Inferior parietal cortex (tissue), 1 donor: ENCODE results near the gene MEGF10.
A peak's percentile ranks its signal among the peaks of the same experiment; 100 is the strongest.

ENCODE experiments used
- DNase-seq: peaks from one replicate; pipeline ENCODE4 v3.0.0-alpha.2; 2016; ENCODE audit errors: extremely low spot score

The MEGF10 gene

DNA sequence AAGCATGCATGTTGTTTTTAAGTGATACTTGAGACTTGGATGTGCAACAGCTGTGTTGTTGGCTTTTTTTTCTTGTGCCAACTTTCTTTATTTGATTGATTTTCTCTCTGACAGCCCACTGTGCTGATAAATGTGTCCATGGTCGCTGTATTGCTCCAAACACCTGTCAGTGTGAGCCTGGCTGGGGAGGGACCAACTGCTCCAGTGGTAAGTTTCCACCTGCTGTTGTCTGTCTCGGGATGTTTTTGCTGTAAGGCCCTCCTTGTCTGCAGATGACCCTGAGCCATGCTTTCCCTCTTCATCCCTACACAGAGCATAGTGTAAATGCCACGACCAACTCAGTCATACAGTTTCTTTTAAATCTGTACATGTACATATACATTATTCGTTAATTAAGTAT lies 79.2 kb downstream of the MEGF10 start:
- DNase-seq = no peak

DNA sequence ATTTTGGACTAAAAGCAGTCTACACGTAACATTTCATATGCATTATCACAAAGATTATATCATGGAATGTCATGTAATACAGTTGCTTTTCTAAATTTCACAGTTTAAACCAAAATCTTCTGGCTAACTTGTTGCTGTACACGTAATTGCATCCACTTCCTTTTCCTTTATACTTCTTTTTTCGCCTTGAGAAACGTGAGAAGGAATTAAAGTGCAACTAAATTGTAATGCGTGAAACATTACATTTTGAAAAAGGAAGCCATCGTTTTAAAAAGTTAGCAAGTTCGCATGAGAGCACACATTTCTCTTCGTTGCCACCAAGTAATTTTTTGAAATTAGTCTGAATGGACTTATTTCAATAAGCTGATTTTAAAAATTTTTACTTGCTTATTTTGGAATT lies 80.0 kb downstream of the MEGF10 start:
- no peak for DNase-seq

DNA sequence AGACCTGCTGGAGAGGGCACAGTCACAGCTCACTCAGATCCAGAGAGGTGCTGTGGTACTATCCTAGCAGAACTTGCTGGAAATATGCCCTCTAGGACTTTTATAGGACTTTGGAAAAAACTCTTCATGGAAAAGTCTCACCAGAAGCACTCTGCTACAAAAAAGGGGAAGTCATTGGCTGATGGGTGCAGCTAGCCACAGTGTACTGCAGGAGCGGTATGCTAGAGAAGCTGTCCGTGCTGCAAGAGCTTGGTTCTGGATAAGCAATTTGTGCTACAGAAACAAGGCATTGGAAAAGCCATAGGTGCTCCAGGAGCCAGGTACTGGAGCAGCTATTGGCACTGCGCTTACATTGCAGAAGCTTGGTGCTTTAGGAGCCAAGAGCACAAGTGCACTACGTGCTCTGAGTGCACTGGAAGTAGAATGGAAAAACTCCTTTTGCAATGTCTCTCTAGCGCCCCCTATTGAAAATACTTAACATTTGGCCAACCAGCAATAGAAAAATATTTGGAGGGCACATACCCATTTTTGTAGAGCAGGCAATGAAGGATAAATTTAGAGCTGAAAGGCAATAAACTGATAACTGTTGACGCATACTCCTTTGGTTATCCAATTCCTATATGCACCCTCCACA lies 83.4 kb downstream of the MEGF10 start:
- DNase-seq = no peak

DNA sequence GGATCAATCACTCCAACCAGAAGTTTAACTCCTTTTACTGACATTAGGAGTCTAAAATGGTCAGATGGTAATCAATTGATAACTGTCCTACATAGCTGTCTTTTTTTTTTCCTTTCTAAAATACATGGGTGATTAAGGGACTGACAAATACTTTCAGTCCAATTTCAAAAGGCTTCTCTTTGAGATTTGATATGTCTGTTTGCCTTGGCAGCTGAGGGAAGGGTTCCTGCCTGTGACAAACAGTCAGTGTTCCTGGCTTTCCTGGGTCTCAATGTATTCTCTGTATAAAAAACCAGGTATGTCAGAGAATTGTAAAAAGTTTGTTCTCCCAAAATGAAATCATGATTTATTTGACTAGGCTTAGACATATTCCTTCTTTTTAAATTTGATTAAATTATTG lies 84.5 kb downstream of the MEGF10 start:
- DNase-seq = no peak

DNA sequence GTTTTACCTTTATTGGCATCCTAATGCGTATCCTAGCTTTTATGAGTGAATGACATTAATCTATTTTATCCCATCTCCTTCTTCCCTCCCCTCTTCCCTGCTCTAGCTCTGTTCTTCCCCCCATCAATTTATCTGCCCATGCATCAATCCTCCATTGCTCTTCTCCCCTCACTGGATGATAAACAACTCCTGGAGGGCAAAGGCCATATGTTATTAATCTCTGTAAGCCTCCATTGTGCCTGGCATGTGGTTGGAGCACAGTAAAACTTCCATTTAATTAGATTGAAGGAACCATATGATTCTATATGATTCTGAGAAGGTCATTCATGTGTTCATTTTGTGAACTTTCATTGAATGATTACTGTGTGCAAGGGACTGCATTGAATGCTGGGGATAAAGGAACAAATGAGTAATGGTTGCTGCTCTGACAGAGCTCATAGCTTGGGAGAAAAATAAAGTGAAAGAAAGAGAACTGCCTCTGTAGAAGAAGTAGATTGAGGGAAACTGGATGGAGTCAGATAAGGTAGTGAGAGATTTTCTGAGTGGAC lies 85.0 kb downstream of the MEGF10 start:
- no peak for DNase-seq

DNA sequence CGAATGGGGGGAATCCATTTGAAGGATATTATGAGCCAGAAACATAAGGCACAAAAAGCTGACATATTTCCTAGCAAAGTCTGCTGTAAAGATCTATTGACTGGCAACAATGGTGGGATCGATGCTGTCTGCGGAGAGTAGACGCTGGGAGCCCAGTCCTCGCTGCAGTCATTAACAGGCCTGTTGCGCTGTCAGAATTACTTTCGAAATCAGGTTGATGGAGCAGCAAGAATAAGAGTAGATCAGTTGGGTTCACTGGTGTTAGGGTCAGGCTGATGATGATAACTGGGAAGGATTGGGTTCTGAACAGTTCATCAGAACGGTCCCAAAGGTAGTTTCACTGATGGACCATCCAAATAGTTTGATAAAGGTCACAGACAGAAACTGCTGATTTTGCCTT lies 87.1 kb downstream of the MEGF10 start:
- DNase-seq = no peak

DNA sequence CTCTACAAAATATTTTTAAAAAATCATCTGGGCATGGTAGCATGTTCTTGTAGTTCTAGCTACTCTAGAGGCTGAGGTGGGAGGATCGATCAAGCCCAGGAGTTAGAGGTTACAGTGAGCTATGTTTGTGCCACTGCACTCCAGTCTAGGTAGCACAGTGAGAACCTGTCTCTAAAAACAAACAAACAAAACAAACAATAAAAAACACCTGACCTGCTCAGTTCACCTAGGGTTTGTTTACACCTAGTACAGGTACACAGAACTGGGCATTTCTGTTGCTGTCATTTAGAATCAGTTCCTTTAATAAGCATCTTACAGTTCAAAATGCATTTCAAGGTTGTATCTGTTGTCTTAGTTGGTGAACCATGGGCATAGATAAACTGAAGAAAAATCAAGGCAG lies 95.3 kb downstream of the MEGF10 start:
- DNase-seq = no peak

DNA sequence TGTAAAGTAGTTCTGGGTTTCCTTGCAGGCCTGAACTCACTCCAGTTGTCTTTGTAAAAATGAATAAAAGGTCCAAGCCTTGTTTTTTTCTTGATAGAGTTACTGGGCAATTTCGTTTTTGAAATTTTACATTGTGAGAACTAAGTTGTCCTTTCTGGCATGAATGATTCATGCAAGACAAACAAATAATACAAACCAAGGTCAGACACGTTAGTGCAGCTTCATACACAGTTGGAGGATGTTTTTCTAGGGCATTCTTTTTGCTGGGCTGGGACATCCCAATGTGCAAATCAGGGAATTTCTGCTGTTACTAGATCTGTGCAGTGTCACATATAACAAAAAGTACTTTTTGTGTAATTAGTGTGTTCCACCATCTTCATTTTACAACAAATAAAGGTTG lies 96.0 kb downstream of the MEGF10 start:
- no peak for DNase-seq

DNA sequence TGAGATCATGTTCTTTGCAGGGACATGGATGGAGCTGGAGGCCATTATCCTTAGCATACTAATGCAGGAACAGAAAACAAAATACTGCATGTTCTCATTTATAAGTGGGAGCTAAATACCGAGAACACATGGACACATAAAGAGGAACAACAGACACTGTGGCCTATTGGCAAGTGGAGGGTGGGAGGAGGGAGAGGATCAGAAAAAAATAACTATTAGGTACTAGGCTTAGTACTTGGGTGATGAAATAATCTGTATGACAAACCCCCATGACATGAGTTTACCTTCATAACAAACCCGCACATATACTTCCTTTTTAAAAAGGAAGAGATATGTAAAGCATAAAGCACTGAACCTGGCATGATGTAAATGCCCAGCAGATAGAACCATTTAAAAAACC lies 99.0 kb downstream of the MEGF10 start:
- no peak for DNase-seq

DNA sequence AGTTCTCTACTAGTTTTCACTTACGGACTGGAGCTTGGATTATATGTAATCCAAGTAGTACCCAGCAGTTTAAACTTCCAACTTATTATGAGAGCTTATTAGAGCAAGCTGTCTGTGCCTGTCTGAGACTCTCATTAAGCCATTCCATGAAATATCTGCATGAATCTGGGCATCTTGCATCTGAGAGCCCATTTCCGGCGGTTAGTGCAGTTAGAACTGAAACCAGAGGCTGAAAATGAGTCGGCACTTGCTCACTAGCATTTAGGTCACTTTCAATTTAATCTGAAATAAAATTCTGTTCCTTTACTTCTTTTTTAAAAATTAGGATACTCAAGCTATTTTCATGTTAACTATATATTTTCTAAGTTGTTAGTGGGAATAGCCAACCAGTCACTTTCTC lies 102.2 kb downstream of the MEGF10 start:
- DNase-seq = no peak

DNA sequence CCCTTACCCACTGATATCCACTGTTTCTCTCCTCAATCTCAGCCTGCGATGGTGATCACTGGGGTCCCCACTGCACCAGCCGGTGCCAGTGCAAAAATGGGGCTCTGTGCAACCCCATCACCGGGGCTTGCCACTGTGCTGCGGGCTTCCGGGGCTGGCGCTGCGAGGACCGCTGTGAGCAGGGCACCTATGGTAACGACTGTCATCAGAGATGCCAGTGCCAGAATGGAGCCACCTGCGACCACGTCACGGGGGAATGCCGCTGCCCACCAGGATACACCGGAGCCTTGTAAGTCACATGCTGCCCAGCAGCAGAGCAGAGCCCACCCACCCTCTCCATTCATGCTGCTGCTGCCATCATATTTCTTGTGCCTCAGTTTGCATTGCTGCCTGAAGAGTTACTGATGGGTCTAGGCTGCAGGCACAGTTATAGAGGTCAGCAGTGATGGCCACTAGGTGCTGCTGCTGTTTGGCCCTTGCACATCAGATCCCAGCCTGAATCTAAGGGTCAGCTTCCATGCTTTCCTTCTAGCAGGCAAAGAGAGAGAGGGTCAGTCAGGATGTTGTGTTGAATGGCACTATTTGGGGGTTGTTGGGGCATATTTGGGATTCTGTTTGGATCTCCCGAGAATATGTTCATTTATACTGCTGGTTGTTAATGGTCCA lies 106.0 kb downstream of the MEGF10 start:
- DNase-seq = no peak

DNA sequence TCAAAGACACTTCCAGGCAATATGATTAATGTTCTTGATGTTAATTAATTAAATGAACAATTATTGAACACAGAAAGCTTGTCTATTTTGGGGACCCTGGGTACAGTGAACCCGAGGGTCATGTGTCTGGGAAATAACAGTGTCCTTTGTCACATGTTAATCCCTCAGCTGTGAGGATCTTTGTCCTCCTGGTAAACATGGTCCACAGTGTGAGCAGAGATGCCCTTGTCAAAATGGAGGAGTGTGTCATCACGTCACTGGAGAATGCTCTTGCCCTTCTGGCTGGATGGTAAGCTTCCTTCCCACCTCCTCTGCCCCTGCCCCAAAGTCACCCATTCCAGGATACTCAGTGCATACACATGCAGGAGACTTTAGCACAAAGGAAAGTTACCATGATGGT lies 107.9 kb downstream of the MEGF10 start:
- DNase-seq = no peak

DNA sequence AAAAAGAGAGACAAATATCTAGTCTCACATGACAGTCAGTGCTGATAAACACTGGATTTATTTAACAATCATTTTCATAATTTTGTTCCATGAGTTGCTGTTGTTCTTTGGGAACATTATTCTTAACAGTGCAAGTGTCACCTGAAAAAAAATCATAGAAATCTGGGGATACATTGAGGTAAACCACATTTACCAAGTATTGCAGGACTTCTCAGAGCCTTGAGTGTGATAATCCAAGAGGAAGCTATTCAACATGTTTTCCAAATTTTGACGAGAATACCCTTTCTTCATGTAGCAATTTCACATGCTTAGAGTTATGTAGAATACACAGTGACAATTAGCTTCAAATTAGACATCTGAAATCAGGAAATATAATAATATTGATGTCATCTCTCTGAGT lies 108.5 kb downstream of the MEGF10 start:
- no peak for DNase-seq

DNA sequence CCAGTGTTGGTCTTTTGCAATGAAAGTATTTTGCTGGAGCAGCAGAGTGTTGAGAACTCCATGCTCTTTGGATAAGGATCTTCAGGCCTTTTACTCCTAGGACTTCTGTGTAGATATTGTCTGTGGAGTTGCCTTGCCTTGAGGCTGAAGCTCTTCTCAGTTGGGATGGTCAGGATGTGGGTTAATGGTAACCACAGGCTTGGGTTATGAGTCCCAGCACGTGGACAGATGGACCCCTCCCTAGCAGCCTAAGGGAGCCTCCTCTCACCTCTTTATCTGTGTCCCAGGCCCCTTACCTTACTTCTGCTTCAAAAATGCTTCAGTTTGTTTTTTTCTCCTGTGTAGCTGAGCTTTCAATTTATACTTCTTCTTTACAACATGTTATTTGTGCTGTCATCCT lies 109.9 kb downstream of the MEGF10 start:
- DNase-seq = no peak

DNA sequence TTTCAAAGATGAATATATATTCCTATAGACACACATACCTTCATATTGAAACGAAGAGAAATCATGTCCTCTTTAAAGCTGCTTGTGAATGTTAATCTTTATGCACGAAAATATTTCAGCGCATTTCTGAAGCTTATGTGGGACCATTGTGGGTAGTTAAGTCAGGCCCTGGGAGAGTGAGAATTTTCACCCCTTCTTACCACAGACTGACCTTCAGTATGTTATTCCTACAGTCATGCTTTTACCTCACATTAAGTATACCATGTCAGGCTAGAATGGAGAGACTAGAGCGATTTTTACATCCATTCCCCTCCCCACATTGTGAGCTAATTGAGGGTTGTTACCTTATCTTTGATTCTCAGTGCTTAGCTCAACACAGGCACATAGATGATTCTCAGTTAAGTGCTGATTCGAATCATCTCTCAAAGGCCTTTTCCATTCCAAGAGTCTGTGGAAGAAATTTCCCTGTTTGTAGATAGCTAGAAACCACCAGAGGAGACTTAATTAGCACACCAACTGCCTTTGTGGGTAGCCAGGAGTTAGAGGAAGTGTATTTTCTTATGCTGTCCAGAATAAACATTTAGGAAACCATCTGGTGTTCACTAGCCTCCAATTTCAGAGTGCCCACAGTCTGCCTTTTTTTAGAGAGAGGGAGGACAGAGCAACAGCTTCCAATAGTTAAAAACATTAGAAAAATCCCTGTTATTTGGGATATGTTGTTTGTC lies 110.5 kb downstream of the MEGF10 start:
- no peak for DNase-seq

DNA sequence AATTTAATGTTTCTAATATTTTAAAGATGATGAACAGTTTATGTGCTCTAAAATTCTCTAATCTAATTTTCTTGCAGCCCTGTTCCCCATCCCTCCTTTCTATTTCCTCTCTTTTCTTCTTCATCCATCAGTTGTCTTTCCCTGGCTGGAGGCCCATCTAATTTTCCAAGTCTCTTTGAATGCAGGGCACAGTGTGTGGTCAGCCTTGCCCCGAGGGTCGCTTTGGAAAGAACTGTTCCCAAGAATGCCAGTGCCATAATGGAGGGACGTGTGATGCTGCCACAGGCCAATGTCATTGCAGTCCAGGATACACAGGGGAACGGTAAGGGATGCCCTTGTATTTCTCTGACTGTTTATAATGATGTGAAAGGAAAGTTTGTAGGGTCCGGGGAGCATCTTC lies 111.8 kb downstream of the MEGF10 start:
- DNase-seq = no peak

DNA sequence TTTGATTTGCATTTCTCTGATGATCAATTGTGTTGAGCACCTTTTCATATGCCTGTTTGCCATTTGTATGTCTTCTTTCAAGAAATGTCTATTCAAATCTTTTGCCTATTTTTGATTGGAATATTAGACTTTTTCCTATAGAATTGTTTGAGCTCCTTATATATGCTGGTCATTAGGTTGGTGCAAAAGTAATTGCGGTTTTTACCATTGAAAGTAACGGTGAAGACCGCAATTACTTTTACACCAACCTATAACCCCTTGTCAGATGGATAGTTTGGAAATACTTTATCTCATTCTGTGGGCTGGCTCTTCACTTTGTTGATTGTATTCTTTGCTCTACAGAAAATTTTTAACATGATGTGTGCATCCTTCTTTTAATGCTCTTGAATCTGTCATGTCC lies 113.6 kb downstream of the MEGF10 start:
- no peak for DNase-seq

DNA sequence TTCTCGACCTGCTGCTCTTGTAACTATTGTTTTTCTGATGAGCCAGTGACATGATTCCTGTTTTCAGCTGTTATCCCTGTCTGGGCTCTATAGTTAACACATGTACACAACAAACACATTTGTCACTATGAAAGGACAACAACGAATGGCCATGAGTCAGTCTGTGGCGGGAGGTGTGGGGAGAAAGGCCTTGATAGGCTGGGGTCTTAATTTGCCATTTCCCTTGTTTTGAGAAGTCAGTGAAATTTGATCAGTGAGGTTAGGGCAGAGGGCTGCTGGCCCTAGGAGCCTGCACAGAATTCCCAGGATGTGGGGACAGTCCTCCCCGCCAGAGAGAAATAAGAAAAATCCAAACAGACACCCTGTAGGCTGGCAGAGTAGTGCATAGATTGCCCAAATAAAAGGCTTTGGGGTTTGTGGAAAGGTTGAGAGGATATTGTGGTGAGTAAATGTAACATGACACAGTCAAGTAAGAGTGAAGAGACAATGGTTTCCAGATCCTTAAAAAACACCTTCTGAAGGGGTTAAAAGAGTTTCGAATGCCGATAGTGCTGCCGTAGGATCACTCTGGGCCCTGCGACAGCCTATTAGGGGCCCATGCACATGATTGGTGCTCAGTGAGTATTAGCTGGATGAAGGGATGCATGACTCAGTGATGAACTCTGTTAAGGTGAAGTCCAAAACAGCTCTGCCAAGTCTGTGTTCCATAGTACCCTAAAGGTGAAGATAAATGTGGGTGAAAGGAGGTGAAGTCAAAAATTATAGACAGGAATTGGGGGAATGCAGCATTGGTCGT lies 115.9 kb downstream of the MEGF10 start:
- no peak for DNase-seq

DNA sequence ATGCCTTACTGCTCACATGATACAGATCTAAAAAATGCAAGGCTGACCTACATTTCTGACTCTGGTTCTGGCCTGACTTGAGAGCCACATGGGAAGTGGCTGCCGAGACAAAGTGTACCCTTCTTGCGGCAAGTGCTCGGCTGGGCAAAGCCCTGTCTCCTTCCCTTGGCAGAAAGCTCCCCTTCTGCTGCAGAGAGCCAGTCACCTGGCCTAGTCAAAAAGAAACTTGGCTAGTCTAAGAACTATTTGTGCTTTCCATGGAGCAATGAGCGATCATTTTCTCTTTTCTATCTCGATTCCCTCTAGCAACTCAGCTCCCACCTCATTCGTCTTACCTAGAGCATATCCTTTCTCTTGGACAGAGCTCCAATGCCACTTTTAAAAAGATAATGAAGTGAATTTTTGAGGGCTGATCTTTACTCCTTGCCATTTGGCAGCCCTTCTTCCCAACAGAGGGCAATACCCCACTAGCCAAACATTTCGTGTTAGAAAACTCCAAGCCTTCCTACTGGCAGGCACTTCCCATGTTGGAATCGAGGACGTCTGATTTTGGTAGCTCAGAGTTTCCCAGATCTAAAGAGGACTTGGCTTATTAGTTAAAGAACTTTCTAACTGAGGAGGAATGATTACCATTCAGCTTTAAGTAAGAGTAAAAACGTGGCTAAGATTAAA lies 118.8 kb downstream of the MEGF10 start:
- peak; percentile 54 for DNase-seq

DNA sequence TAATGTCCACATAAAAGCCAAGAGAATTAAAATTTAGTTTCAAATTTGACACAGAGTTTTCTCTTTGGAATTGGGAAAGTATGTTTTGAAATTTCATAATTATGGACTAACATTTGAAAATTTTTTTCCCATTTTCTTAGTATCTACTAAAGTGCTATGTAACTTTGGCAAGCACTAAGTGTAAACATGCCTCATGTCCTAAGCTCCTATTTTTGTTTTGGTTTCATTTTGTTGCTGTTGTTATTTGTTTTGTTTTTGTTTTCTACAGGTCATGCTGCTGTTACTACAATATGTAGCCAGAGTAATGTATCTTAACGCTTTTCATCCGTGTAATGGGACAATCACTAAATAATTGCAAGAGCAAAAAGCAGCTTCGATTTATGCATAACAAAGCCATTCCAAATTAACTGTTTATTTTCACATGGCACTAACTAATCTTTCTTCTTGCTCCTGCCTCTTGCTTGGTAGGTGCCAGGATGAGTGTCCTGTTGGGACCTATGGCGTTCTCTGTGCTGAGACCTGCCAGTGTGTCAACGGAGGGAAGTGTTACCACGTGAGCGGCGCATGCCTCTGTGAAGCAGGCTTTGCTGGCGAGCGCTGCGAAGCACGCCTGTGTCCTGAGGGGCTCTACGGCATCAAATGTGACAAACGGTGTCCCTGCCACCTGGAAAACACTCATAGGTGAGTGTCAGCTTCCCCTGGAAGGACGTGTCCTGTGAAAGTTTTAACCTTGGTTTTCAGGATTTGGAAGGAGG lies 119.5 kb downstream of the MEGF10 start:
- no peak for DNase-seq

DNA sequence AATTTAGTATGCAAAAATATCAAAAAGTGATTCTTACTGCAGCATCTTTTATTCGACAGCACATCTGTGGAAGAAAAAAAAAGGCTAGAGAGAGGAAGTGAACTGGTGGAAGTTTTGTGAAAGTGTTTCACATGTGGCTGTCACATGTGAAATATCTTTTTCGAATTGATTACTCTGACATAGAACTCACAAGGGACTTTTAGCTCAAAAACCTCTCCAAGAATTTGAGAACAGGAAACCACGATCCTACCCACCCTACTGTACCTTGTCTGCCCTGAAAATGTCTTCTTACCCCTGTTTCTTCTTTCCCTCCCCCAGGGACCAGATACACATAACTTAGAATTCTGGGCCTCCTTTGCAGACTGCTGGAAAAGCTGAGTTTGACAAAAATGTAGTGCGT lies 120.4 kb downstream of the MEGF10 start:
- no peak for DNase-seq
